ENCODE results near the gene ADGRD2.

The ADGRD2 gene

DNA sequence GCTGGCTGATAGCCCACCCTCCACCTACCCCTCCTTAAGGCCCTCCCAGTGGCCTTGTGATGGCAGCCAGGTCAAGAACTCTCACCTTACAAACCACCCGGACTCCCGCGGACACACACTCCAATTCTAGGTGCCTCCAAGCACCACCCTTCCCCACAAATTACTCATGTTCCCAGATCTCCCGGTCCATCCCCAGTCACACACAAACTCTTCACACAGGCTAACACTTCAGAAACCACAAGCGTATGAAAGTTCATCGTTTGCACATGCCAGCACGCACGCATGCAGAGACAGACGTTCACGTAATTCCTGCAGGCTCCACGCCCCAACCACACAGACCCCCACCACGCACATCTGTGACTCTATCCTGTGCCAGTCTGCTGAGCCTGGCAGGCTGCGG lies 39.0 kb downstream of the ADGRD2 start:
- no peak for DNase-seq
- no peak for ATAC-seq
- H3K4me3 Mint-ChIP-seq = no peak overlapping the region
- H3K4me1 Mint-ChIP-seq = no peaks in the 10 kb centered on the region
- H3K9me3 Mint-ChIP-seq = no peaks in the 10 kb centered on the region
- H3K27me3 Mint-ChIP-seq = no peaks in the 10 kb centered on the region
- no peaks in the 10 kb centered on the region for H3K36me3 Mint-ChIP-seq (ENCODE audit: low read depth)
- no peak overlapping the region for H3K27ac Mint-ChIP-seq

DNA sequence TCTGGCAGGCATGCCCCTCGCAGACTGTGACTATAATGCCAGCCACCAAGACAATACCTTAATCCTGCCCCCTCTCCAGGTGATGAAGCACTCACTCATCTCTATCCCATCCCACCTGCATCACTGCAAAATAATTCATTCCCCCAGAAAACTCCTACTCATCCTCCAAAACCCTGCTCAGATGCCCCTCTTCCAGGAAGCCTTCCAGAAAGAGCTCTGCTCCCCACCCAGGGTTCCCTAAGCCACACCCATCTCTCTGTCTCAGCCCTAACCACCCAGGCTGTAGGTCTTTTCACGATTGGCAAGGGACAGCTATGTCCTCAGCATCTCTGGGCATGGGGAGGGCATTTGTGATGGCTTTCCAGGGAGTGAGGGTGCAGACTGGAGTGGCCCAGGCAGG lies 39.8 kb downstream of the ADGRD2 start:
- H3K4me3 Mint-ChIP-seq = no peak overlapping the region
- ATAC-seq (no peak), DNase-seq (no peak)
- H3K27ac Mint-ChIP-seq = no peak overlapping the region
- H3K27me3 Mint-ChIP-seq = no peaks in the 10 kb centered on the region
- H3K4me1 Mint-ChIP-seq = no peaks in the 10 kb centered on the region
- H3K9me3 Mint-ChIP-seq = no peaks in the 10 kb centered on the region
- no peaks in the 10 kb centered on the region for H3K36me3 Mint-ChIP-seq (ENCODE audit: low read depth)

DNA sequence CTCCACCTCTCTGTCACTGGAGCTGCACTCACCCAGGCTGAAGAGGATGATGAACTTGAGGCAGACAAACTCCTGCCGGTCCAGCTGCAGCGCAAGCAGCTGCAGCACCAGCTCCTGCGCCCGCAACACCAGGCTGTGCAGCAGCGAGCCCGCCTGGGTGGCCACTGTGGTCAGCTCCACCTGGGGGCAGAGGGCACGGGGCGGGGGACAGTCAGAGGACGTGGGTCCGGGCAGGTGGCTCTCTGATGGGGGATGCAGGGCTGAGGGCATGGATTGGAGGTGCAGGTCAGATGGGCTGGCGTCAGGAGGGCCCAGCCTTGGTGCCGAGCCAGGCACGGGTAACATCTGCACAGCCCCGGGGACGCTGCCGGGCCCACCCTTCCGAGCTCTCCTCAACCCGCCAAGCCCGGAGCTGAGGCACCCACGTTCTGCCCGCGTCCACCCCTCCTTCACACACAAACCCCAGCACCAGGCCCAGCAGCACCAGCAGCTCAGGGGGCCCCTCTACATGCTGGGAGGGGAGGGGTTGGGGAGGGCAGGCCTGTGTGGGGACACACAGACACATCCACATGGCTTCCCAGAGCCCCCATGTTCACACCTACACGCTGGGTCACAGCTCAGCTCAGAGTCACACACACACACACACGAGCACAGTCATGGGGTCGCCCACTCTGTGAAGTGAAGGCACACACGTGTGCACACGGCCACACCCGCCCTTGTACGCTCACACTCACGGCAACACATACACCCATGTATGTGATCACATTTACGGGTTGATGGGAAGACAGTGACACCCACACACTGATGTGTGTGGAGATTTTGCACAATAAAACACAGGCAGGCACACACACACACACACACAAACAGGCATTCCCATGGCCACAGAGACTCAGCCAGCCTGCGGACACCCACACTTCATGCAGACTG lies 41.1 kb downstream of the ADGRD2 start:
- ATAC-seq (no peak), DNase-seq (no peak)
- Mint-ChIP-seq H3K4me3 (no peak overlapping the region), H3K36me3 (ENCODE audit: low read depth) (no peaks in the 10 kb centered on the region), H3K9me3 (no peaks in the 10 kb centered on the region), H3K27me3 (no peaks in the 10 kb centered on the region), H3K27ac (no peak overlapping the region), H3K4me1 (peaks cover 10% of the 10 kb centered on the region)

DNA sequence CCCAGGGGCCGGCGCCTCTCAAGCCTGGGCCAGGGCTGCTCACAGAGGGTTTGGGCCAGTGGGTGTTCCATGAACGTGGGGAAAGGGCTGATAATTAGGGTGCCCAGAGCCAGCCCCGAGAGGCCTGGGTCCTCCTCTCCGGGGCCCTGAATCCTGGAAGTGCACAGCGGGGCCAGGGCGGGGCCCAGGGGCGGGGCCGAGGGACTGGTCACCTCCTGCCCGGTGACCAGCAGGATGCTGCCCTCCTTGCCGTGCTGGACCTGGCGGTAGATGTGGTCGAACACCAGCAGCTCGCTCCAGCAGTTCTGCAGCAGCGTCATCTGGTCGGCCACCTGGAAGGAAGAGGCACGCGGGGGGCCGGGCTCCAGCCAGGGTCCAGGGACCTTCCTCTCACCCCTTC lies 42.6 kb downstream of the ADGRD2 start:
- Mint-ChIP-seq H3K4me3 (no peak overlapping the region), H3K9me3 (no peaks in the 10 kb centered on the region), H3K27me3 (no peaks in the 10 kb centered on the region), H3K4me1 (peaks cover 19% of the 10 kb centered on the region), H3K36me3 (ENCODE audit: low read depth) (no peaks in the 10 kb centered on the region), H3K27ac (no peak overlapping the region)
- ATAC-seq = no peak
- DNase-seq = no peak

DNA sequence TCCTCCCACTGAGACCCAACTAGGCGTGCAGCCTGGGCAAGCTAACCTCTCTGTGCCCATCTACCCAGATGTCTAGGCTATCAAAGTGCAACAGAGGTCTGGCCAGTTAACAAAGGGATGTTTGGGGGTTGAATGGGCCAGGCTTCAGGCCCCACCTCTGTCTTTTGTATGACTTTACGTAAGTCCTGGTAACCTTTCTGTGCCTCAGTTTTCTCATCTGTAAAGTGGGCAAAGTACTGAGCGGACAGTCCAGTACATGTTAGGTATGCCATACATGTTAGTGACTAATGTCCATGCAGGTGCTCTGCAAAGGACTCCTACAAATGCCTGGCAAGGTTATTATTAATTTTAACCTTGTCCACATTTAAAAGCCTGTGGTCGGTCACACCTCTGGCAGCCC lies 43.0 kb downstream of the ADGRD2 start:
- no peak overlapping the region for H3K27ac Mint-ChIP-seq
- H3K9me3 Mint-ChIP-seq = no peaks in the 10 kb centered on the region
- H3K4me1 Mint-ChIP-seq = peaks cover 19% of the 10 kb centered on the region
- no peak for ATAC-seq
- no peak for DNase-seq
- H3K27me3 Mint-ChIP-seq = no peaks in the 10 kb centered on the region
- H3K4me3 Mint-ChIP-seq = no peak overlapping the region
- H3K36me3 Mint-ChIP-seq (ENCODE audit: low read depth) = no peaks in the 10 kb centered on the region

DNA sequence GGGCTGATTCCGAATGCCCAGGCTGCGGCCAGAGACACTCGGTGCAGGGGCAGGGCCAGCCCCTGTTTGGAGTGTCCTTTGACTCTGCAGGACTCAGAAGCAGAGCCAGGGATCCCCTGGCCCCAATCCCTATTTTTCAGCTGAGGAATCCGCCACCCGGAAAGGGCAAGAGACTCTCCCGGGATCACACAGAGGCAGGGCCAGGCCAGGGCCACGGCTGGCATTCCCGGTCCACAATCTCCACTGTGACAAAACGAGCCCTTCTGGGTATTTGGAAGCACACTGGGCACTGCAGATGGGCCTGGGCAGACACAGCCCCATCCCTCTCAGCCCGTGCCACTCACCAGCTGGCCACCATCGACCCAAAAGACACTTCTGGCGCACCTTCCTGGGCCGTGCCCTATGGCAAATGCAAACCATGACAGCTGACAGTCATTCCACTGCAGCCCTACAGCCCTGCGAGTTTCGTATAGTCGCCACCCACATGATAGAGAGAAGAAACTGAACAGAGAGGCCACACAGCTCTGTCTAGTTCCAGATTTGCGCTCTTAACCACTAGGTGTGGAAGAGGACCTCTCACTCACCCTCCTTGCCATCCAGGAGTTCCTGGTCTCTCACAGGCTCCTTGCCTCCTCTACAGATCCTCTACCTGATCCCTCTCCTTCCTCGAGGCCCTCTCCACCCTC lies 43.7 kb downstream of the ADGRD2 start:
- DNase-seq = no peak
- peaks cover 19% of the 10 kb centered on the region for H3K4me1 Mint-ChIP-seq
- no peaks in the 10 kb centered on the region for H3K9me3 Mint-ChIP-seq
- no peaks in the 10 kb centered on the region for H3K36me3 Mint-ChIP-seq (ENCODE audit: low read depth)
- ATAC-seq = peak; percentile 16
- H3K4me3 Mint-ChIP-seq = no peak overlapping the region
- H3K27me3 Mint-ChIP-seq = no peaks in the 10 kb centered on the region
- no peak overlapping the region for H3K27ac Mint-ChIP-seq

DNA sequence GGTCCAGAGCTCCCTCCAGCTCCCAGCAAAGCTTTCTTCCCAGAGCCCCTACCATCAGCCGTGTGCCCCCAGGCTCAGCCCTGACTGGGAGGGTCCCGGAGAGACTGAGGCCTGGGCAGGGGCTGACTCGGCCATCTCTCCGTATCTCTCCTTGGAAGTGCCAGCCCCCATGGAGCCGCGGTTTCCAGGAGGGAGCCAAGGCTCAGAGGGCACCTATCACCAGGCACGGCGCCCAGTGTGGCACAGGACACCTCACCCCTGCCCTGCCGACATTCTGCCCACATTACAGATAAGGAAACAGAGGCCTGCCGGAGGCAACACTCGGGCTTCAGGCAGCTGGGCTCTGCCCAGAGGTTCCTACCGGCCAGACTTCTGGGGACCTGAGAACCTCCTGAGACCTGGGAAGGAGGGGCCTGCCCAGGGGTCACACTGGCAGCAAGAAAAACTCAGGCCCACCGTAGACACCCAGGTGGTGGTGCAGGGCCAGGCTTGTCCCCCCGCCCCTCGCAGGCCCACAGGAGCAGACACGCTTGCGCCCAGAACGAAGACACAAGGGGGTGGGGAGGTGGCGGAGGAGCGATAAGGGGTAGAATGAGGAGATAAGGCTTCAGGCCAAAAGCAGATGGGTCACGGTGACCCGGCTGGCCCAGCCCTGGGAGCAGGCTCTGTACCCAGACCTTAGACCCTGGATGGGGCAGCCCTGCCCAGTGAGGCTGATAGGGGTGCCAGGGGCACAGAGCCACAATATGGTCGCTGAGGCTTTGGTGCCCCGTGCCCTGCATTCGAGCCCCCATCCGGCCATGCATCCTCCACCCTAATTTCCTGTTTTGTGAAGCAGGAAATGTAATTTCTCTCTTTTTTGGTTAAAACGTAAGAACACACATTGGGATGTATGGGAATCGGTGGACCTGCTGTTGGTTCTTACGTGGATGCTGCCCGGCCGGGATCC lies 45.1 kb downstream of the ADGRD2 start:
- DNase-seq (no peak), ATAC-seq (no peak)
- Mint-ChIP-seq H3K4me3 (no peak overlapping the region), H3K9me3 (no peaks in the 10 kb centered on the region), H3K27me3 (no peaks in the 10 kb centered on the region), H3K4me1 (peaks cover 25% of the 10 kb centered on the region), H3K27ac (no peak overlapping the region), H3K36me3 (ENCODE audit: low read depth) (no peaks in the 10 kb centered on the region)

DNA sequence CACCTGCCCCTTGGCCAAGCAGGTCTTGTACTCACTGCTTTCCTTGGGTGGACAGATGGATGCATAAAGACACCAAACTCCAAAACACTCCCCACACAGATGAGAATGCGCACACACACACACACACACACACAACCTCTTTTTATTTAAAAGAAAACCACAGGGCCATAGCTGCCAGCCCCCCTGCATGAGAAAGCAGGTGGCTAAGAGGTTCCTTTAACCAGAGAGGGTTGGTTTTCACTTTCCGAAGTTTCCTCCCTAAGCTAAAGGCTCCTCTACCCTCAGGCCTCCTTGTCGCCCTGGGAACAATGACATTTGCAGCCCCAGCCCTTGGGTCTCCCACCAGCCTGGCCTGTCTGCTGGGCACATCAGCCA lies 45.8 kb downstream of the ADGRD2 start:
- no peak for DNase-seq
- Mint-ChIP-seq H3K9me3 (no peaks in the 10 kb centered on the region), H3K36me3 (ENCODE audit: low read depth) (no peaks in the 10 kb centered on the region), H3K27ac (no peak overlapping the region), H3K4me1 (peaks cover 25% of the 10 kb centered on the region), H3K4me3 (no peak overlapping the region), H3K27me3 (peaks cover 4% of the 10 kb centered on the region)
- no peak for ATAC-seq

DNA sequence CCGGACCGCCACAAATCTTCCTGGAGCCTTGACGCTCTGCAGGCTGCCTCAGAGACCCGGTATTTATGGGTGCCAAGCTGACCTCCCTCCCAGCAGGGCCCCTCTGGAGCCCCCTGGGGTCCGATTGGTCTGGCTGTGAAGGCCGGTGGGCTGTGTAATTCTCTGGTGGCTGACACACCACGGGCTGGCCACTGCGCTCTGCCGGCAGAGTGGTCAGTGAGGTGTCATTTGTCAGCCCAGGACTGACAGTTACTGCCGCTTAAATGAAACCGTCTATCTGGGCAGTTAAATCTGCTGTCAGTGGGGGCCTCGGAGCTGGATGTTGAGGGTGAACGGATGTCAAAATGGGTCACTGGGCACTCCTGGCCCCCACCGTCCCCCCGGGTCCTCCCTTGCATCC lies 46.2 kb downstream of the ADGRD2 start:
- Mint-ChIP-seq H3K4me1 (peaks cover 25% of the 10 kb centered on the region), H3K9me3 (no peaks in the 10 kb centered on the region), H3K4me3 (no peak overlapping the region), H3K27me3 (peaks cover 4% of the 10 kb centered on the region), H3K36me3 (ENCODE audit: low read depth) (no peaks in the 10 kb centered on the region), H3K27ac (no peak overlapping the region)
- DNase-seq (no peak), ATAC-seq (no peak)

DNA sequence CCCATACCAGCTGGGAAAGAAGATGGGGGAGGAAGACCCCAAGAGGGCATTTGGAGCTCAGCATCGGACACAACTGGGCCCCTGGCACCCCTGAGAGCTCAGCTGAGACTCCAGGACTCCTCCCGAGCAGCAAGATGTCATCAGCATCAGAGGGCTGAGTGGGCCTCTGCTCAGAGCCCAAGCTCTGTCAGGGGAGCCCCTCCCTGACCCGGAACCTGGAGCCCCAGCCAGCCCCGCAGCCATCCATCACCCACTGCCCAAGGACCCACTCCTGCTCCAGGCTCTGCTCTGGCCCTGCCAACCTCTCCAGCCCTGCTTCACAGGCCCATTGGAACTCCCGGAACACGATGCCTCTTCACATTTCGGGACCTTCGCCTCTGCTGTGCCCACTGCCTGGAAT lies 47.2 kb downstream of the ADGRD2 start:
- Mint-ChIP-seq H3K27me3 (peaks cover 11% of the 10 kb centered on the region), H3K9me3 (no peaks in the 10 kb centered on the region), H3K27ac (no peak overlapping the region), H3K4me3 (no peak overlapping the region), H3K36me3 (ENCODE audit: low read depth) (no peaks in the 10 kb centered on the region), H3K4me1 (peaks cover 25% of the 10 kb centered on the region)
- no peak for DNase-seq
- ATAC-seq = no peak

DNA sequence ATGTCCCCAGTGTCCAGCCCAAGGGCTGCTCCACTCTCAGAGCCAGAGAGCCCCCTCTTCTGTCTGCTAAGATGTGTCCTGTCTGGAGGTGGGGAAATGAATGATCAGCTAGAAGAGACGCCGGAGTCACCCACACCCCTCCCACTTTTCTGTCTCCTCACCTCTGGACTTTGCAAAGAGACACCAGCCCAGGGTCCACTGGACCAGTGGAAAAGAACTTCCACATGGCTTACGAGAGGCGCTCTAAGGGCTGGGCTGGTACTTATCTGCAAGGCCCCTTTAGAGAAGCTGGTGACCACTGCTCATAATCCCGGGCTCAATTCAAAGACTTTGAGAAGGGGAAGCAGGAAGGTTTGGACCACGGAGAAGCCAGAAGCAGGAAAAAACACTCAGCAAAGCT lies 47.8 kb downstream of the ADGRD2 start:
- ATAC-seq (no peak), DNase-seq (no peak)
- Mint-ChIP-seq H3K27me3 (peaks cover 12% of the 10 kb centered on the region), H3K36me3 (ENCODE audit: low read depth) (no peaks in the 10 kb centered on the region), H3K9me3 (no peaks in the 10 kb centered on the region), H3K27ac (no peak overlapping the region), H3K4me1 (peaks cover 25% of the 10 kb centered on the region), H3K4me3 (no peak overlapping the region)

DNA sequence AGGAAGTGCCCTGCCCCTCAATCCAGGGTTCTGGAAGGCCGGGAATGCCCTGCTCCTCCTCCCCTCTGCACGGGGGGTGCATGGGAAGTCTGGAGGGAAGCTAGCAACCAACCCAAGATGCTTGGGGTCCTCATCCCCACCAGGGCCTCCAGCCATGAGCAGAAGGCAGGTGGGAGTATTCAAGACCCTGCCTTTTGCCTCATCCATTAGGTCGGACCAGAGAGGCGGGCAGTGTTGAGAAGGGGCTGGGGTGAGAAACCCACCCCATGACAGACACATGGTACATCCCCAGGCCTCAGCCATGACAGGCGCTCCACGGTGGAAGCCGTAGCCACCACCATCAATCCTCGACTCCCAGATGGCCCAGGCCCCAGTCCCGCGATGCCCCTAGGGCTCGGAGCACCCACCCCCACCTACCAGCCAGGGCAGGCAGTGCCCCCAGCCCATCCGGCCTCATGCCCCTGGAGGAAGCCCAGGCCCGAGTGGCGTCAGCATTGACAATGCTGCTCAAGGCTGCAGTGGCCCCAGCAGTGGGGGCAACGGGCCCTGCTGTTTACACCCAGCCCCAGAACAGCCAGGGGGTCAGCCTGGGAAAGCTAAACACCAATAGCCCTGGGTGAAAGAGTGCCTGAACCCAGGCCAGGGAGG lies 48.4 kb downstream of the ADGRD2 start:
- DNase-seq (no peak), ATAC-seq (no peak)
- H3K4me1 Mint-ChIP-seq = peaks cover 26% of the 10 kb centered on the region
- H3K9me3 Mint-ChIP-seq = no peaks in the 10 kb centered on the region
- H3K27me3 Mint-ChIP-seq = peaks cover 15% of the 10 kb centered on the region
- H3K4me3 Mint-ChIP-seq = no peak overlapping the region
- H3K27ac Mint-ChIP-seq = no peak overlapping the region
- no peaks in the 10 kb centered on the region for H3K36me3 Mint-ChIP-seq (ENCODE audit: low read depth)

DNA sequence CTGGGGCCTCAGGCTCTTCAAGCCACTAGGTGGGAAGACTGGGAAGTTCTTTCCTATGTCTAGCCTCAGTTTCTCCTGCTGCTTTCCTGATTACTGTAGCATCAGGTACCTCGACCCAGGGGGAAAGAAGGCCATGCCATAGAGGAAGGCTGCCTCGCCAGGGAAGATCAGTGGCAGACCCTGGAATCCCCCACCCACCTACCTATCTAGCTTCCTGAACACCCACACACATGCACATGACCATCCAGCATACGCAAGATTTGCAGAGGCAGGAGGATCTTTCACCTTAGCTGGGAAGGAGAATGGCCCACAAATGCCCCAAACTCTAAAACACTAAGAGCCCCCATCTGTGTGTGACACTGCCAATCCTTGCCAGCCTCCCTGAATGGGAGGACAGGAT lies 49.0 kb downstream of the ADGRD2 start:
- H3K27me3 Mint-ChIP-seq = peaks cover 20% of the 10 kb centered on the region
- DNase-seq (no peak), ATAC-seq (no peak)
- no peak overlapping the region for H3K4me3 Mint-ChIP-seq
- no peaks in the 10 kb centered on the region for H3K36me3 Mint-ChIP-seq (ENCODE audit: low read depth)
- no peaks in the 10 kb centered on the region for H3K9me3 Mint-ChIP-seq
- H3K27ac Mint-ChIP-seq = no peak overlapping the region
- H3K4me1 Mint-ChIP-seq = peaks cover 30% of the 10 kb centered on the region
